CD14-positive monocyte (primary cell): Measurements from ENCODE around the gene PRKCA. TPM values are rescaled to one million over a fixed set of nuclear protein-coding genes. Genes with fewer than 3 reads are reported as not detected.
"Not testable (repeated sequence)": the region's sequence is repeated elsewhere in the genome, so short reads cannot be mapped to it uniquely, and the experiment has no call there.

Experiments used
- DNase-seq, 3 donors: peaks; one replicate each; pipeline ENCODE4 v3.0.0-alpha.2; 2011 to 2022
- H2AFZ ChIP-seq: 2 replicates; pipeline ENCODE4 v1.6.0; 2012; ENCODE audit warnings: mild to moderate bottlenecking, low read depth, low read length, inconsistent platforms; ENCODE audit not compliant: insufficient read depth, poor library complexity, severe bottlenecking
- H3K27ac ChIP-seq, 2 donors: 1 replicate in 1 of 2; 2 replicates in 1 of 2; pipeline ENCODE4 v1.5.1; 2012 to 2013; ENCODE audit warnings: low read length in 2 of 2, control low read depth in 1 of 2, inconsistent platforms in 1 of 2, low read depth in 1 of 2, mild to moderate bottlenecking in 1 of 2
- H3K27me3 ChIP-seq, 2 donors: one replicate each; pipeline versions ENCODE4 v1.6.0 to v1.6.1; 2011 to 2013; ENCODE audit warnings: low read length in 2 of 2; ENCODE audit not compliant: control insufficient read depth in 2 of 2, insufficient read depth in 2 of 2
- H3K36me3 ChIP-seq, 2 donors: replicated peaks in 1 of 2; 1 replicate in 1 of 2; 2 replicates in 1 of 2; pipeline versions ENCODE4 v1.5.1 to v1.6.1; 2012 to 2013; ENCODE audit warnings: low read length in 2 of 2, control low read depth in 1 of 2, inconsistent platforms in 1 of 2, mild to moderate bottlenecking in 1 of 2; ENCODE audit not compliant: insufficient read depth in 2 of 2, control insufficient read depth in 1 of 2
- H3K4me1 ChIP-seq, 2 donors: 1 replicate in 1 of 2; 2 replicates in 1 of 2; pipeline versions ENCODE4 v1.5.1 to v1.6.1; 2012 to 2013; ENCODE audit warnings: low read length in 2 of 2, control low read depth in 1 of 2, inconsistent platforms in 1 of 2, mild to moderate bottlenecking in 1 of 2, moderate library complexity in 1 of 2; ENCODE audit not compliant: insufficient read depth in 2 of 2, control insufficient read depth in 1 of 2
- H3K4me2 ChIP-seq: replicated peaks from 2 replicates; pipeline ENCODE3; 2012; ENCODE audit warnings: low read length, moderate library complexity, mild to moderate bottlenecking; ENCODE audit not compliant: poor library complexity, severe bottlenecking; ENCODE audit errors: extremely low read depth
- H3K4me3 ChIP-seq, 3 experiments: fragments of 200-600 bp in 1 of 3; sonication (generic) in 1 of 3; replicated peaks in 1 of 3; 1 replicate in 2 of 3; 2 replicates in 1 of 3; pipeline ENCODE4 v1.5.1; 2011 to 2013; ENCODE audit warnings: low read length in 3 of 3, mild to moderate bottlenecking in 3 of 3, control low read depth in 2 of 3, low read depth in 2 of 3, inconsistent platforms in 1 of 3, moderate library complexity in 1 of 3
- H3K79me2 ChIP-seq: 2 replicates; pipeline ENCODE4 v1.6.0; 2012; ENCODE audit warnings: mild to moderate bottlenecking, control low read depth, inconsistent platforms, low read length, moderate library complexity; ENCODE audit not compliant: insufficient read depth
- H3K9ac ChIP-seq: 2 replicates; pipeline ENCODE4 v1.6.0; 2017; ENCODE audit warnings: low read length, mild to moderate bottlenecking; ENCODE audit not compliant: insufficient read depth, poor library complexity, severe bottlenecking
- H3K9me3 ChIP-seq, 2 donors: replicated peaks in 1 of 2; 1 replicate in 1 of 2; 2 replicates in 1 of 2; pipeline versions ENCODE4 v1.5.1 to v1.6.1; 2012 to 2013; ENCODE audit warnings: low read length in 2 of 2, control low read depth in 1 of 2; ENCODE audit not compliant: control insufficient read depth in 1 of 2, insufficient read depth in 1 of 2
- H4K20me1 ChIP-seq: 2 replicates; pipeline ENCODE4 v1.6.0; 2012; ENCODE audit warnings: mild to moderate bottlenecking, low read length, control low read depth, moderate library complexity; ENCODE audit not compliant: insufficient read depth
- H3K27ac Mint-ChIP-seq, 7 donors: one replicate each; pipeline ENCODE4 v1.8.0; 2020; ENCODE audit warnings: mild to moderate bottlenecking in 7 of 7, mixed read lengths in 7 of 7, moderate library complexity in 6 of 7, inconsistent platforms in 2 of 7
- H3K27me3 Mint-ChIP-seq, 3 donors: one replicate each; pipeline ENCODE4 v1.8.0; 2021 to 2022; ENCODE audit warnings: low read depth in 3 of 3, mild to moderate bottlenecking in 3 of 3, mixed read lengths in 3 of 3, moderate library complexity in 3 of 3, inconsistent platforms in 1 of 3
- H3K36me3 Mint-ChIP-seq, 2 donors: one replicate each; pipeline ENCODE4 v1.8.0; 2020; ENCODE audit warnings: mixed read lengths in 2 of 2, inconsistent platforms in 1 of 2, mild to moderate bottlenecking in 1 of 2
- H3K4me1 Mint-ChIP-seq: one replicate; pipeline ENCODE4 v1.8.0; 2020; ENCODE audit warnings: mild to moderate bottlenecking, mixed read lengths
- H3K4me3 Mint-ChIP-seq, 2 donors: one replicate each; pipeline ENCODE4 v1.8.0; 2020; ENCODE audit warnings: mild to moderate bottlenecking in 2 of 2, mixed read lengths in 2 of 2, moderate library complexity in 1 of 2
- H3K9me3 Mint-ChIP-seq, 7 donors: one replicate each; pipeline ENCODE4 v1.8.0; 2020 to 2022; ENCODE audit warnings: mixed read lengths in 7 of 7, mild to moderate bottlenecking in 6 of 7, moderate library complexity in 6 of 7, inconsistent platforms in 2 of 7
- WGBS: methylation state at CpG from one replicate; pipeline ENCODE4 v1.1.5; 2013; ENCODE audit warnings: missing lambda C conversion rate; ENCODE audit not compliant: insufficient coverage; 5-methylcytosine and 5-hydroxymethylcytosine counted together
- intact Hi-C, 2 donors: fragments of 100-400 bp; cut with micrococcal nuclease; formaldehyde crosslinking; loops; one replicate each; pipeline versions ENCODE4 v1.15.0 to v1.15.1; 2023
- polyA plus RNA-seq, 3 donors: library from polyadenylated mRNA; depleted of rRNA in 1 of 3; unstranded in 2 of 3; stranded (reverse) in 1 of 3; fragments of 300-500 nt in 2 of 3; fragments of >200 nt in 1 of 3; fragmentation: Illumina TruSeq in 2 of 3; gene quantifications; 1 replicate in 2 of 3; 2 replicates in 1 of 3; pipeline ENCODE4 v1.2.3, GENCODE V29; 2012 to 2021
- TF ChIP-seq, protein P1 (sequence below): fragments of 200-600 bp; IDR thresholded peaks from one replicate; pipeline ENCODE4 v1.8.0; 2022; ENCODE audit warnings: antibody characterized with exemption, mild to moderate bottlenecking

Gene PRKCA
- polyA plus RNA-seq, 3 donors = 0.22 to 7.1 (median 0.30) TPM

DNA sequence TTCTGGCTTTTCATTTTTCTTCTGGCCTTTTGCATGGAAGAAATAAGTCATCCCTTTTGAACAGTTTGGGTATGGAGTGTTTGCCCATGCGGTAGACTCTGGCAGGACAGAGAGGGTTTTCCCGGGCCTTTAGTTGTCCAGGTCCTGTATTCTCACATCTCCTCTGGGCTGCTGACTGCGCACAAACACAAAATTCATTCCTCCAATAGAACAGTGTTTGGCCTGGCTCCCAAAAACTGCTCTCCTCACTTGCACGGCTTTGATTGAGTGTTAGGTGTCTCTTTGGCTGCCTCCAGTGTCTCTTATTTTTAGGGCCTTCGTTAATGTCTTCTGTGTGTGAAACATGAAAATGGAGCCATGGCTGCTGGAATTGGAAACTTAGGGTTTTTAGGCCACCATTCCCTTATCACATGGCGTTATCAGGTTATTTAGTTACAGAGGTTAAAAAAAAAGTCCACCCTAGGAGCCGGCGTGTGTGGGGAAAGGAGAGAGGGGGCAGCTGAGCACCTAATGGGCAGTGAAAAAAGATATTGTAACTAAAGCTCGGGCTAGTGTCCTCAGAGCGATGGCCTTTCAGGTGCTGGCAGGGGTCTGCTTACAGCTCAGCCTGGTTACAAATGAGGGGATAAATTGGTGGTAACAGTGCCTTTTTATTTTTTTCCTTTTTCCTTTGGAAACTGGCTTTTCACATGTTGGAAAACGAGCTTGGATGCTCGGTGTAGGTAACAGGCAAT is 47.3 kb downstream of the PRKCA start:
- Histone ChIP-seq H3K27ac (no peak overlapping the region), H2AFZ (no peak overlapping the region), H3K4me1 (peaks cover 0 to 4% of the 10 kb centered on the region in 2 donors), H4K20me1 (no peaks in the 10 kb centered on the region), H3K4me2 (no peak overlapping the region), H3K4me3 (no peak overlapping the region), H3K79me2 (peaks cover 35% of the 10 kb centered on the region), H3K36me3 (no peaks in the 10 kb centered on the region), H3K27me3 (no peaks in the 10 kb centered on the region), H3K9ac (no peak overlapping the region), H3K9me3 (no peaks in the 10 kb centered on the region)
- H3K4me1 Mint-ChIP-seq = peaks cover 15% of the 10 kb centered on the region
- intact Hi-C loops = no loop called here
- peak overlapping the region in 1 of 7 donors; percentile 17 for H3K27ac Mint-ChIP-seq
- no peaks in the 10 kb centered on the region for H3K9me3 Mint-ChIP-seq
- H3K4me3 Mint-ChIP-seq = no peak overlapping the region
- H3K27me3 Mint-ChIP-seq = peaks cover 2 to 13% (median 10%) of the 10 kb centered on the region in 3 donors
- TF ChIP-seq, protein P1, sequence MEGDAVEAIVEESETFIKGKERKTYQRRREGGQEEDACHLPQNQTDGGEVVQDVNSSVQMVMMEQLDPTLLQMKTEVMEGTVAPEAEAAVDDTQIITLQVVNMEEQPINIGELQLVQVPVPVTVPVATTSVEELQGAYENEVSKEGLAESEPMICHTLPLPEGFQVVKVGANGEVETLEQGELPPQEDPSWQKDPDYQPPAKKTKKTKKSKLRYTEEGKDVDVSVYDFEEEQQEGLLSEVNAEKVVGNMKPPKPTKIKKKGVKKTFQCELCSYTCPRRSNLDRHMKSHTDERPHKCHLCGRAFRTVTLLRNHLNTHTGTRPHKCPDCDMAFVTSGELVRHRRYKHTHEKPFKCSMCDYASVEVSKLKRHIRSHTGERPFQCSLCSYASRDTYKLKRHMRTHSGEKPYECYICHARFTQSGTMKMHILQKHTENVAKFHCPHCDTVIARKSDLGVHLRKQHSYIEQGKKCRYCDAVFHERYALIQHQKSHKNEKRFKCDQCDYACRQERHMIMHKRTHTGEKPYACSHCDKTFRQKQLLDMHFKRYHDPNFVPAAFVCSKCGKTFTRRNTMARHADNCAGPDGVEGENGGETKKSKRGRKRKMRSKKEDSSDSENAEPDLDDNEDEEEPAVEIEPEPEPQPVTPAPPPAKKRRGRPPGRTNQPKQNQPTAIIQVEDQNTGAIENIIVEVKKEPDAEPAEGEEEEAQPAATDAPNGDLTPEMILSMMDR = no peak
- WGBS = 100% methylated on average over 4 of the region's 12 CpGs
- no peak for DNase-seq
- H3K36me3 Mint-ChIP-seq = peaks cover 0 to 9% of the 10 kb centered on the region in 2 donors

- H3K36me3 Mint-ChIP-seq, H3K4me3 ChIP-seq, H3K4me2 ChIP-seq, H3K9me3 Mint-ChIP-seq, H3K4me1 ChIP-seq, H3K36me3 ChIP-seq, H3K9ac ChIP-seq, H3K9me3 ChIP-seq, H3K27me3 Mint-ChIP-seq, H3K27me3 ChIP-seq, H2AFZ ChIP-seq, H4K20me1 ChIP-seq, DNase-seq, intact Hi-C loops, H3K4me3 Mint-ChIP-seq, H3K27ac ChIP-seq: not testable (repeated sequence)
- WGBS = 100% methylated on average over 4 of the region's 10 CpGs
- peak overlapping the region in 2 of 7 donors; percentile 9 to 27 for H3K27ac Mint-ChIP-seq
- H3K4me1 Mint-ChIP-seq = peaks cover 22% of the 10 kb centered on the region
- peaks cover 28% of the 10 kb centered on the region for H3K79me2 ChIP-seq
These were observed 48.2 kb downstream of the PRKCA start for GRCh38 chr17:66350576-66350975.
